Fibroblast of peridontal ligament (primary cell): Measurements from ENCODE around the gene BANF2.
"Not testable (repeated sequence)": the region's sequence is repeated elsewhere in the genome, so short reads cannot be mapped to it uniquely, and the experiment has no call there.

Experiments used
- DNase-seq: peaks from one replicate; pipeline ENCODE4 v3.0.0-alpha.2; 2010; ENCODE audit errors: extremely low read depth

BANF2 gene

DNA sequence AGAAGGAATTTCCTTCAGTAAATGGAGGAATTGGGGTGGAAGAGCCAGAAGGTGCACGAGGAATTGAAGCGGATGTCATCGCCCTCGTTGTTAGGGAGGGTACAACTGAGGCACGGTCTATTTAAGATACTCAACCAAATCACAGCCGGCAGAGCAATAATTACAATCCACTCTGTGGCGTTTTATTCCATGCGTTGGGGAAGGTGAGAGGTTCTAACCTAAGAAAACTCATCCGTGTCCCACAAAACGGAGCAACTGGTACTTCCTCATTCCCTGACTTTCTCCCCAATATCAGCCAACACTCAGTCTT lies 16.9 kb upstream of the BANF2 start:
- no peak for DNase-seq

DNA sequence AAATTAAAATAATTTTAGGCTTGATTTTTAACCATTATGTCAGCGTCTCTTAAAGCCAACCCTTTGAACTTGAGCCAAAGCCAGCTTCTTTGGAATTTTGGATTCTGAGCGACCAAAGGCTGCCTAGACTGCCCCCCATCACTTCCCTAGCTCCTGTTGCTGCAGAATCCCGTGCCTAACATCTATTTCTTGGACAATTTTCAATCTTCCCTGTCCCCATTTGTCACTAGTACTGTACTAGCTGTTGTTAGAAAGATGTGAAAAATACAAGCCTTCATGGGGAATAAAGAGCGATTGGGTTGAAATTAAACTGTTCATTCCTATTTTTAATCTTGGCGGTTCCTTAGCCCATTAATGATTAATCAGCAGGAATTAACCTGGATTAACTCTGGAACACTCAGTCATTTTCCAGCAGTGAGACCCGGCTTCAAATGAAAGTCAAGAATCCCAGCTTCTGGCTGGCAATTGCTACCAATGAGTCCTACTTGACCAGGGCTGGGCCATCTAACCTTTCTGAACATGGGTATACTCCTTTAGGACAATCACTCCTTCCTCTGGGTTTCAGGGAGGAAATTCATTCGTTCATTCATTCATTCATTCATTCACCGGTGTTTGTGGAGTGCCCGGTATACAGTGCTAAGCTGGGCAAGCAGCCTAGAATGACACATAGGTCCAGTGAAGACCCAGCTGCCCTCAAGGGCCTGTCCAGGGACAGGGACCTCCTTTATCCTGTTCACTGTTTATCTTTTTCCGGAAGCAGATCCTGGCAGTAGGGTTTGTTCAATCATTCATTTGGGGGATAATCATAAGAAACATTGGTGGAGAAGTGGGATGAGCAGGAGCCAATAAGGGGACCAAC lies 16.3 kb upstream of the BANF2 start:
- no peak for DNase-seq

DNA sequence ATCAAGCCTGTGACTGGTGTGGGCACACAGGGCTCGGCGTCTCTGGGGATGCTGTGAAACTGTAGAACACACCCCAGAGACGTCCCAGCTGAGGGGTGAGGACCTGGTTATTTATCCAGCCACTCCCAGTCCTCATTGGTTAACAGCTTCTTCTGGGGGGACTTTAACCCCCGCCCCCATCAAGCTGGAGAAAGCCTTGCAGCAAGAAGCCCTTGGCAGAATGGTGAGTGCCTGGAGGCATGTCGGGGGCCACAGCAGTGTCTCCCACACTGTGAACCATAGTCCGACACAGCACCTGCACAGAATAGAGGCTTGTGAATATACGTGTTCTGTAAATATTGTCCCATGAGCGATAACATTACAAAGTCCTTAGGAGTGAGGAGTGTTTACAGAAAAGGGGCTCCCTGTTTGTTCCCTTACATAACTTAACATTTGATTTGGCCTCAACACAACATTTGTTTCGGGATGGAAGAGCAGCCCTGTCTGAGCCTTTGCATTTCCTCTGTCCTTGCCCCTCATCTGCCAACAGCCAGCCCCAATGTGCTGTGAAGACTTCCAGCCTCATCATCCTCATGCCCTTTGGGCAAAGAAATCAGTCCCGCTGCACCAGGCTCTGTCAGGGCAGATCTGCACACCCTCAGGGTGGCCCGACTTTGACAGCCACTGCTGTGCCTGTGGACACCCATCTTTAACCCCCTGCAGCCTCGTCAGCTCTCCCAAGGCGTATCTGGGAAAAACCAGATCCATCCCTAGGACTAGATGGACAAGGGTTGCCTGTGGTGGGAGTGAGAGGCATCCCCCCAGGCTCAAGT lies 15.5 kb upstream of the BANF2 start:
- no peak for DNase-seq

- no peak for DNase-seq
These were observed 14.6 kb upstream of the BANF2 start for GRCh38 chr20:17685168-17685567.

- DNase-seq: no peak
These were observed 12.0 kb upstream of the BANF2 start for GRCh38 chr20:17687800-17688199.

DNA sequence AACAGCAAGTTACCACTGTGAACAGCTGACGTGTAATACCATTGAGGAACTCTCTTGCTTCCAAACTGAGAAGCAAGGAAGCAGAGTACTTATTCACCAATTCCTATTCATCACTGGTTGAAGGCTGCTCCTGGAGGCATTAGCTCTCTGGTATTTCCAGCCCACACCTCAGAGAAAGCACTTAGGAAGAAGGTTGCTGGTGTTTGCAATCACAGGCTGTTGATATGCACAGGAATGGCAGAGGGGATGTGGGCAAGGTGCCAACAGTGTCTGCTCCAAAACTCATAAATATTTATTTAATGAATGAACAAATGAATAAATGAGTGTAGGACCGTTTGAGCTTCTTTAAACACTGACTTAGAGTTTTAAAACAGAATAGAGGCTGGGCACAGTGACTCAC lies 10.8 kb upstream of the BANF2 start:
- no peak for DNase-seq

DNA sequence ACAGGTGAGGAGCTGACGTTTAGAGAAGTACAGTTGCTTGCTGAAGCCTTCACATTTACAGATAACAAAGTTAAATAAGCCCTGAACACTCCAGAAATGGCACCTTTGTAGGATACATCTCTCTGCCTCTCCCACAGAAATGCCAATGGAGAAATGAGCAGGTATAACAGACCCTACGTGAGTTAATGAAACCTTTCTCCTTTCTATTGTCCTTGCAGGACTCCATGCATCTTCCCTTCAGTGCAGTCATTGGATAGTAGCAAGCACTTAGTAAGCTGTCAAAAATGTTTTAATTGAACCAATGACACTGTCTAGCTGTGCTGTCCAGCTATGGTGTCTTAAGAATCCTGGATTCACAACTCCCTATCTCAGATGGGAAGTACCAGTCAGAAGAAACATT lies 9.6 kb upstream of the BANF2 start:
- DNase-seq: no peak

- DNase-seq: no peak
These were observed 8.0 kb upstream of the BANF2 start for GRCh38 chr20:17691758-17692157.

GRCh38 chr20:17693444-17694001 lies 6.2 kb upstream of the BANF2 start:
- DNase-seq: no peak

DNA sequence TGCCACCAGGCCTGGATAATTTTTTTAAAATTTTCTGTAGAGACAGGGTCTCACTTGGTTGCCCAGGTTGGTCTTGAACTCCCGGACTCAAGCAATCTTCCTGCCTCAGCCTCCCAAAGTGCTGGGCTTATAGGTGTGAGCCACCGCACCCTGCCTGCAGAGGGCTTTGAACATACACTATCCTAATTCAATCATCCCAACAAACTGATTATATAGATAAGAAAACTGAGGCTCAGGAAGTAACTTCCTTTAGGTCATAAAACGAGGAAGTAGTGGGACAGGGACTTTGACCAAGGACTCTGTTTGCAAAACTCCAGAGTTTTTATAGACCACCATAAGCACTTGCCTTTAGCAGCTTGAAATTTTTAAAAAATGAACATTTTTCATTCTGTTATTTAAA lies 5.0 kb upstream of the BANF2 start:
- no peak for DNase-seq

- DNase-seq: no peak
These were observed 3.5 kb upstream of the BANF2 start for GRCh38 chr20:17696287-17696686.

DNA sequence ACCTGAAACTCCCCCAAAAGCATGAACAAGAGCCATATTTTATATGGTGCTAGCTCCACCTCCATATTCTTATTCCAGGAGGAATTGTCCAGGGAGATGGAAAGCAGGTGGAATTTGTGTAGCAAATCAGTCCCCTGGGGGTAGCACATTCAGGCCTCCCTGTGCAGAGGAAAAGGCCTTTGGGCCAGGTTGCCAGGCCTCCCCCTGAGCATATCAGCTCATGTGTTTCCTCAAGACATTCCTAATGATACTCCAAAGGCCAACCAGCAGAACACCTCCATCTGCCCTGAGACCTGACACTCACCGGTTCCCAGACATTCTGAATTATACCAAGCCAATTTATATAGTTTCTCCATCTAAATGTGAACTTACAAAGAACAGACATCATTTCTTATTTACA lies 2.6 kb upstream of the BANF2 start:
- no peak for DNase-seq

GRCh38 chr20:17698384-17698783 lies 1.4 kb upstream of the BANF2 start:
- no peak for DNase-seq

DNA sequence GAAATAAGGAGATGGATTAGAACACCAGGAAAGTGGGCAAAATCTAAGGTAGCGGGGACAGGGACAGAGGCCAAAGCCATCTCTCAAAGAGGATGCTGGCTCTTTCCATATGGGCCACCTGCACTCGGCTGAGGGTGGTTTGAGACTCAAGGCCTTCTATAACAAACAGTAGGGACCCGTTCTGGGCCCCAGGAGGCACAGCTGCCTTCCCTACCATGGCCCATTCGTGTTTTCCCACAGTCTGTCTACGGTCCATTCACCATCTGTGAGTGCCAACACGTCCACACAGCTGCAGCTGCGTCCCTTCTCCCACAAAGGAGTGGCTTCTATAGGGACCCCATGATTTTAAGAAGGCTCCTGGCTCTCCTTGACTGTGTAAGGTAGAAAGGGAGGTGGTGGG lies 871 bp downstream of the BANF2 start:
- DNase-seq: no peak

DNA sequence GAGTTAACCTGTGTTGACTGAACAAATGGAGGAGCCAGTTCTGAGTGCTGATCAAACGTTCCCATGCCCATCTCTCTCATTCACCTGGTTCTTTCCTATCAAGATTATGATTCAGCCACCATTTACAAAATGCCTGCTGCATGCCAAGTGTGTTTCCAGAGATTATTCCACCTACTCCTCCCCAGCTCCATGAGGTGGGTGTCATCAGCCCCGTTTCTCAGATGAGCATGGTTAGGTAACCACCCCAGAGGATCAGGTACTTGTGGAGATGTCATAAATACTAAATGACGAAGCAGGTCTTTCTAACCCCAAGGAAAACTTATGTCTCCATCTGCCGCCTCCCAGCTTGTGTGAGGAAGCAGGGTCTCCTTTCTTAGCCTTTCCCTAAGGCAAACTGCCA lies 2.1 kb downstream of the BANF2 start:
- DNase-seq: no peak

- no peak for DNase-seq
These were observed 5.0 kb downstream of the BANF2 start for GRCh38 chr20:17704589-17705317.

GRCh38 chr20:17705916-17706315 lies 6.2 kb downstream of the BANF2 start:
- no peak for DNase-seq

DNA sequence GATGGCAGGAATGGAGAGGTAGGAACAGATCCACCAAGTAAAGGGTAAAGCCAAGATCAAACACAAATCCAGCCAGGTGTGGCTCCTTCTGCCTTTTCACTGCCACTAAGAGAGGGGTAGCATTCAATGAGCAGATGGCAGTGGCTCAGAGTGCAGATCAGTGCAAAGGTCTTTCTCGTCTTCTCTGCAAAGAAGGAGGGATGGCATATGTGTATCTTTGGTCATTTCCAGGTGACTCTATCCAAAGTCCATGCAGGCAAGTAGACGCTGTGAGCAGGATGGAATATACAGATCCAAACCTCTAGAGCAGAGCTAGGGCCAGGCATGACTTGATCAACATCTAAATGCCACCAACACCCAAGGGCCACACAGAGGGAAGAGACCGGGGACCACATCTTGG lies 6.9 kb downstream of the BANF2 start:
- DNase-seq: no peak

- not testable (repeated sequence) for DNase-seq
These were observed 8.2 kb downstream of the BANF2 start for GRCh38 chr20:17707951-17708350.

GRCh38 chr20:17708675-17709360 lies 9.1 kb downstream of the BANF2 start:
- peak; percentile 18 for DNase-seq

GRCh38 chr20:17709361-17710293 lies 9.9 kb downstream of the BANF2 start:
- DNase-seq: no peak
